C4-2B (cell line): ENCODE results near the gene RC3H1.
"Not testable (repeated sequence)": the region's sequence is repeated elsewhere in the genome, so short reads cannot be mapped to it uniquely, and the experiment has no call there.

ENCODE experiments used
- CTCF ChIP-seq: fragments of 450-650 bp; conservative IDR thresholded peaks from 2 replicates; pipeline ENCODE4 v1.5.1; 2017; ENCODE audit warnings: mild to moderate bottlenecking
- ZFX ChIP-seq: fragments of 450-650 bp; IDR thresholded peaks from 2 replicates; pipeline ENCODE4 v1.6.1; 2017

DNA sequence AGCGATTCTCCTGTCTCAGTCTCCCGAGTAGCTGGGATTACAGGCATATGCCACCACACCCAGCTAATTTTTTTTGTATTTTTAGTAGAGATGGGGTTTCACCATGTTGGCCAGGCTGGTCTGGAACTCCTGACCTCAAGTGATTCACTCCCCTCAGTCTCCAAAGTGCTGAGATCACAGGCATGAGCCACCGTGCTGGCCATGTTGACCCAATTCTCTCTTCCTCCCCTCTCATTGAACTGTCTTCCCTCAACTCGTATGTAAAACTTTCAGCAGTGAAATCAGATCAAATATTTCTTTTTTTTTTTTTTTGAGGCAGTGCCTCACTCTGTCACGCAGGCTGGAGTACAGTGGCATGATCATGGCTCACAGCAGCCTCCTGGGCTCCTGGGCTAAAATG, 20.4 kb upstream of the RC3H1 start:
- not testable (repeated sequence) for TF ChIP-seq CTCF, ZFX
